HCT116 (cell line): Measurements from ENCODE around the gene CCNJL. TPM values are rescaled to one million over a fixed set of nuclear protein-coding genes. Genes with fewer than 3 reads are reported as not detected.

ENCODE experiments used
- ATAC-seq: fragments of 200-7000 bp; cut with Tn5 transposase; 2 replicates; pipeline ENCODE4 v1.9.1; 2020; ENCODE audit warnings: mild to moderate bottlenecking, moderate library complexity
- BruUV-seq: library from RNA; stranded (reverse); fragments of 400-500 nt; replicated peaks from 2 replicates; lab custom pipeline; 2021; lab: Mats Ljungman, UMichigan
- CTCF ChIA-PET: fragments of 300-600 bp; sonication (Branson Sonifier 250); formaldehyde crosslinking; loops from one replicate; lab custom pipeline; 2021; ENCODE audit warnings: antibody characterized with exemption; lab: Charles Lee
- POLR2A ChIA-PET: fragments of 300-600, 350-600 bp; sonication (Branson Sonifier 250); formaldehyde crosslinking; loops from one replicate; lab custom pipeline; 2021; ENCODE audit warnings: antibody characterized with exemption; lab: Charles Lee
- RAD21 ChIA-PET, 2 experiments: fragments of 300-600 bp; sonication (Branson Sonifier 250); formaldehyde crosslinking; loops; one replicate each; lab custom pipeline; 2023; ENCODE audit warnings: low total read pairs in 2 of 2; ENCODE audit not compliant: uncharacterized antibody in 2 of 2, unreplicated experiment in 2 of 2, low non-redundant PET in 1 of 2; lab: Charles Lee
- DNase-seq: peaks from one replicate; pipeline ENCODE4 v3.0.0-alpha.2; 2010; ENCODE audit warnings: low read depth, low spot score
- H2AFZ ChIP-seq: fragments of 200-600 bp; shearing (Covaris generic), sonication (generic); 2 replicates; pipeline ENCODE4 v1.6.1; 2017; ENCODE audit warnings: low read depth, mixed run types, mixed read lengths, antibody characterized with exemption, low read length; ENCODE audit not compliant: poor library complexity, severe bottlenecking
- H3K27ac ChIP-seq: 2 replicates; pipeline ENCODE4 v1.5.1; 2012; ENCODE audit warnings: low read depth, low read length
- H3K27me3 ChIP-seq: fragments of 200-600 bp; sonication (generic); 2 replicates; pipeline ENCODE4 v1.6.1; 2016; ENCODE audit warnings: mixed run types, low read length, mixed read lengths; ENCODE audit not compliant: insufficient read depth
- H3K36me3 ChIP-seq, 2 experiments: fragments of 200-500 bp in 1 of 2; fragments of 200-600 bp in 1 of 2; sonication (Bioruptor generic) in 1 of 2; sonication (generic) in 1 of 2; 2 replicates each; pipeline versions ENCODE4 v1.5.1 to v1.6.1; 2014 to 2016; ENCODE audit warnings: low read length in 2 of 2, inconsistent platforms in 1 of 2, mixed read lengths in 1 of 2, mixed run types in 1 of 2; ENCODE audit not compliant: insufficient read depth in 2 of 2, control insufficient read depth in 1 of 2
- H3K4me1 ChIP-seq, 2 experiments: fragments of 200-600 bp in 1 of 2; sonication (generic) in 1 of 2; 2 replicates each; pipeline versions ENCODE4 v1.5.1 to v1.6.1; 2012 to 2017; ENCODE audit warnings: low read length in 2 of 2, inconsistent platforms in 1 of 2, mild to moderate bottlenecking in 1 of 2, mixed read lengths in 1 of 2, mixed run types in 1 of 2, moderate library complexity in 1 of 2; ENCODE audit not compliant: insufficient read depth in 2 of 2, control insufficient read depth in 1 of 2
- H3K4me2 ChIP-seq: fragments of 200-600 bp; sonication (generic); 2 replicates; pipeline ENCODE4 v1.6.1; 2017; ENCODE audit warnings: mixed run types, low read length, mixed read lengths
- H3K4me3 ChIP-seq, 2 experiments: fragments of 200-600 bp in 1 of 2; sonication (generic) in 1 of 2; replicated peaks in 1 of 2; 2 replicates each; pipeline ENCODE4 v1.5.1; 2011 to 2016; ENCODE audit warnings: low read length in 2 of 2, control low read depth in 1 of 2, low read depth in 1 of 2, mild to moderate bottlenecking in 1 of 2, mixed read lengths in 1 of 2, mixed run types in 1 of 2
- H3K79me2 ChIP-seq: fragments of 200-600 bp; sonication (generic); 2 replicates; pipeline ENCODE4 v1.6.1; 2017; ENCODE audit warnings: mild to moderate bottlenecking, mixed run types, low read length, moderate library complexity, mixed read lengths; ENCODE audit not compliant: insufficient read depth
- H3K9ac ChIP-seq: fragments of 200-600 bp; sonication (generic); 2 replicates; pipeline ENCODE4 v1.6.1; 2016; ENCODE audit warnings: low read length, mixed read lengths
- H3K9me2 ChIP-seq: fragments of 200-600 bp; sonication (generic), shearing (Covaris generic); 2 replicates; pipeline ENCODE4 v1.6.1; 2017; ENCODE audit warnings: mixed run types, mild to moderate bottlenecking, moderate library complexity; ENCODE audit not compliant: insufficient read depth
- H3K9me3 ChIP-seq, 2 experiments: fragments of 200-500 bp in 1 of 2; fragments of 200-600 bp in 1 of 2; sonication (Bioruptor generic) in 1 of 2; sonication (generic) in 1 of 2; 2 replicates each; pipeline ENCODE4 v1.6.1; 2014 to 2017; ENCODE audit warnings: low read length in 2 of 2, mixed read lengths in 2 of 2, inconsistent platforms in 1 of 2, low read depth in 1 of 2, mild to moderate bottlenecking in 1 of 2, mixed run types in 1 of 2, moderate library complexity in 1 of 2; ENCODE audit not compliant: control insufficient read depth in 1 of 2, insufficient read depth in 1 of 2
- H4K20me1 ChIP-seq: fragments of 200-600 bp; sonication (generic), shearing (Covaris generic); 2 replicates; pipeline ENCODE4 v1.6.1; 2017; ENCODE audit warnings: mixed run types, mild to moderate bottlenecking, moderate library complexity; ENCODE audit not compliant: insufficient read depth
- CBX3 ChIP-seq: IDR thresholded peaks from 2 replicates; pipeline ENCODE4 v1.6.1; 2012; ENCODE audit warnings: low read depth
- EGR1 ChIP-seq: IDR thresholded peaks from 2 replicates; pipeline ENCODE4 v1.6.1; 2012; ENCODE audit warnings: low read depth
- EZH2 ChIP-seq: fragments of 200-600 bp; sonication (generic); IDR thresholded peaks from 2 replicates; pipeline ENCODE4 v1.6.1; 2017; ENCODE audit warnings: antibody characterized with exemption, mixed run types
- EZH2phosphoT487 ChIP-seq: fragments of 200-600 bp; IDR thresholded peaks from 2 replicates; pipeline ENCODE4 v1.6.1; 2018; ENCODE audit warnings: antibody characterized with exemption, borderline replicate concordance
- JUND ChIP-seq: IDR thresholded peaks from 2 replicates; pipeline ENCODE4 v1.6.1; 2012
- POLR2A ChIP-seq: IDR thresholded peaks from 2 replicates; pipeline ENCODE4 v1.7.0; 2011; ENCODE audit warnings: borderline replicate concordance; ENCODE audit not compliant: insufficient read depth, insufficient read length; ENCODE audit errors: extremely low read depth
- POLR2AphosphoS5 ChIP-seq: IDR thresholded peaks from 2 replicates; pipeline ENCODE4 v1.6.1; 2011; ENCODE audit warnings: mild to moderate bottlenecking, low read depth, low read length, moderate library complexity
- RAD21 ChIP-seq: IDR thresholded peaks from 2 replicates; pipeline ENCODE4 v1.6.1; 2012; ENCODE audit warnings: low read depth, mild to moderate bottlenecking
- SIN3A ChIP-seq: IDR thresholded peaks from 2 replicates; pipeline ENCODE4 v1.6.1; 2012; ENCODE audit warnings: low read depth
- SP1 ChIP-seq: IDR thresholded peaks from 2 replicates; pipeline ENCODE4 v1.6.1; 2012; ENCODE audit warnings: low read depth
- SRF ChIP-seq: IDR thresholded peaks from 2 replicates; pipeline ENCODE4 v1.6.1; 2012; ENCODE audit warnings: low read depth
- TCF7L2 ChIP-seq: IDR thresholded peaks from 2 replicates; pipeline ENCODE4 v1.7.0; 2011; ENCODE audit warnings: borderline replicate concordance, inconsistent platforms; ENCODE audit not compliant: insufficient read depth, insufficient read length; ENCODE audit errors: extremely low read depth
- ZFX ChIP-seq: fragments of 450-650 bp; IDR thresholded peaks from 2 replicates; pipeline ENCODE4 v1.6.1; 2017
- intact Hi-C: fragments of 100-400 bp; cut with micrococcal nuclease; formaldehyde crosslinking; loops from 2 replicates; pipeline ENCODE4 v1.10.0; 2022
- total RNA-seq: library from RNA; stranded (reverse); gene quantifications from one replicate; pipeline ENCODE4 v1.2.1, GENCODE V29; 2021; ENCODE audit not compliant: unreplicated experiment
- TF ChIP-seq, protein P1 (sequence below), 3 experiments: fragments of 200-600 bp in 1 of 3; sonication (generic) in 1 of 3; IDR thresholded peaks in 2 of 3; conservative IDR thresholded peaks in 1 of 3; 2 replicates each; pipeline ENCODE4 v1.5.1; 2012 to 2017; ENCODE audit warnings: low read depth in 2 of 3, low read length in 2 of 3, antibody characterized with exemption in 1 of 3, borderline replicate concordance in 1 of 3, control low read depth in 1 of 3, mild to moderate bottlenecking in 1 of 3, mixed read lengths in 1 of 3, mixed run types in 1 of 3, moderate library complexity in 1 of 3; ENCODE audit not compliant: insufficient read depth in 1 of 3
- TF ChIP-seq, protein P2 (sequence below): IDR thresholded peaks from 2 replicates; pipeline ENCODE4 v1.6.1; 2012
- TF ChIP-seq, protein P3 (sequence below): IDR thresholded peaks from 2 replicates; pipeline ENCODE4 v1.6.1; 2011; ENCODE audit warnings: mild to moderate bottlenecking, low read length, moderate library complexity; ENCODE audit not compliant: insufficient replicate concordance; ENCODE audit errors: extremely low read depth

Gene CCNJL
- total RNA-seq, 1 experiment from 2014 or later: 2.9 TPM

DNA sequence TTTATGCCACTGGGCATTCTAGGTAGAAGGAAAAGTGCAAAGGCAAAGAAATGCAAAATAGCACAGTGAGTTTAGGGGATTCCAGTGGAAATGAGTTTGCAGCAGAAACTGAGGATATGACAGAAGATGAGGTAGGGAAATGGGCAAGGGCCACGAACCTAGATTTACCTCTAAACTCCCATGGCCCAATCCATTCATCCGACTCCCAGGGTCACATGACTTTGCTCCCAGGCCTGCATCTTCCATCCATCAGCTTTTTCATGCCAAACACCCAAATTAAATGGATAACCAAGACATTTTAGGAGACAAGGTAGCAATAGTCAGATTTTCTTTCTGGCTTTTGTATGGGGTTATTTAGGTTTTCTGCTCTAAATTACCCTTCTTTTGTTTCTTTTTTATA lies 105.3 kb downstream of the CCNJL start:
- Histone ChIP-seq H2AFZ (no peak overlapping the region), H3K27ac (no peak overlapping the region), H3K79me2 (no peaks in the 10 kb centered on the region), H3K4me2 (no peak overlapping the region), H3K4me3 (no peak overlapping the region), H3K4me1 (peaks cover 0 to 12% of the 10 kb centered on the region in 2 experiments; a peak in 2 of 4 replicates), H3K9ac (no peak overlapping the region), H4K20me1 (no peaks in the 10 kb centered on the region), H3K36me3 (no peaks in the 10 kb centered on the region), H3K9me2 (no peaks in the 10 kb centered on the region), H3K27me3 (no peaks in the 10 kb centered on the region), H3K9me3 (no peaks in the 10 kb centered on the region)
- no peak for ATAC-seq
- no peak for DNase-seq
- BruUV-seq: no TSS peak
- TF ChIP-seq CBX3: no peak
- TF ChIP-seq, protein P1, sequence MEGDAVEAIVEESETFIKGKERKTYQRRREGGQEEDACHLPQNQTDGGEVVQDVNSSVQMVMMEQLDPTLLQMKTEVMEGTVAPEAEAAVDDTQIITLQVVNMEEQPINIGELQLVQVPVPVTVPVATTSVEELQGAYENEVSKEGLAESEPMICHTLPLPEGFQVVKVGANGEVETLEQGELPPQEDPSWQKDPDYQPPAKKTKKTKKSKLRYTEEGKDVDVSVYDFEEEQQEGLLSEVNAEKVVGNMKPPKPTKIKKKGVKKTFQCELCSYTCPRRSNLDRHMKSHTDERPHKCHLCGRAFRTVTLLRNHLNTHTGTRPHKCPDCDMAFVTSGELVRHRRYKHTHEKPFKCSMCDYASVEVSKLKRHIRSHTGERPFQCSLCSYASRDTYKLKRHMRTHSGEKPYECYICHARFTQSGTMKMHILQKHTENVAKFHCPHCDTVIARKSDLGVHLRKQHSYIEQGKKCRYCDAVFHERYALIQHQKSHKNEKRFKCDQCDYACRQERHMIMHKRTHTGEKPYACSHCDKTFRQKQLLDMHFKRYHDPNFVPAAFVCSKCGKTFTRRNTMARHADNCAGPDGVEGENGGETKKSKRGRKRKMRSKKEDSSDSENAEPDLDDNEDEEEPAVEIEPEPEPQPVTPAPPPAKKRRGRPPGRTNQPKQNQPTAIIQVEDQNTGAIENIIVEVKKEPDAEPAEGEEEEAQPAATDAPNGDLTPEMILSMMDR (IDR thresholded peaks at IDR 0.05 in 2 of 3, conservative IDR thresholded peaks at IDR 0.05 in 1 of 3; ENCODE audit: borderline replicate concordance in 1 of 3, insufficient read depth in 1 of 3, low read depth in 2 of 3, low read length in 2 of 3): no peak
- TF ChIP-seq SIN3A: no peak
- no peak for TF ChIP-seq SRF
- TF ChIP-seq, protein P2, sequence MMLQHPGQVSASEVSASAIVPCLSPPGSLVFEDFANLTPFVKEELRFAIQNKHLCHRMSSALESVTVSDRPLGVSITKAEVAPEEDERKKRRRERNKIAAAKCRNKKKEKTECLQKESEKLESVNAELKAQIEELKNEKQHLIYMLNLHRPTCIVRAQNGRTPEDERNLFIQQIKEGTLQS: no peak
- no peak for TF ChIP-seq JUND
- no peak for TF ChIP-seq RAD21
- no peak for TF ChIP-seq ZFX
- no peak for TF ChIP-seq EZH2
- no peak for TF ChIP-seq TCF7L2
- TF ChIP-seq, protein P3, sequence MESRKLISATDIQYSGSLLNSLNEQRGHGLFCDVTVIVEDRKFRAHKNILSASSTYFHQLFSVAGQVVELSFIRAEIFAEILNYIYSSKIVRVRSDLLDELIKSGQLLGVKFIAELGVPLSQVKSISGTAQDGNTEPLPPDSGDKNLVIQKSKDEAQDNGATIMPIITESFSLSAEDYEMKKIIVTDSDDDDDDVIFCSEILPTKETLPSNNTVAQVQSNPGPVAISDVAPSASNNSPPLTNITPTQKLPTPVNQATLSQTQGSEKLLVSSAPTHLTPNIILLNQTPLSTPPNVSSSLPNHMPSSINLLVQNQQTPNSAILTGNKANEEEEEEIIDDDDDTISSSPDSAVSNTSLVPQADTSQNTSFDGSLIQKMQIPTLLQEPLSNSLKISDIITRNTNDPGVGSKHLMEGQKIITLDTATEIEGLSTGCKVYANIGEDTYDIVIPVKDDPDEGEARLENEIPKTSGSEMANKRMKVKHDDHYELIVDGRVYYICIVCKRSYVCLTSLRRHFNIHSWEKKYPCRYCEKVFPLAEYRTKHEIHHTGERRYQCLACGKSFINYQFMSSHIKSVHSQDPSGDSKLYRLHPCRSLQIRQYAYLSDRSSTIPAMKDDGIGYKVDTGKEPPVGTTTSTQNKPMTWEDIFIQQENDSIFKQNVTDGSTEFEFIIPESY: no peak
- no peak for TF ChIP-seq POLR2AphosphoS5
- no peak for TF ChIP-seq EGR1
- no peak for TF ChIP-seq EZH2phosphoT487
- no peak for TF ChIP-seq POLR2A
- no peak for TF ChIP-seq SP1
- ChIA-PET RAD21 (no interaction called here), CTCF (no interaction called here), POLR2A (no interaction called here)
- intact Hi-C loops: no loop called here

Other genes with a start within 250 kb of the CCNJL start
- gene PWWP2A, start 193.1 kb downstream of the CCNJL start, total RNA-seq: 14.7 TPM
- gene FABP6, start 83.1 kb downstream of the CCNJL start, total RNA-seq: 8.5 TPM
- gene C1QTNF2, start 58.1 kb upstream of the CCNJL start, total RNA-seq: 0.15 TPM
- gene FAM200C, start 87.5 kb upstream of the CCNJL start, total RNA-seq: 4.2 TPM
- 43.6 TPM for gene SLU7, start 106.5 kb upstream of the CCNJL start, total RNA-seq
- 183 TPM for gene PTTG1, start 109.3 kb upstream of the CCNJL start, total RNA-seq